Smooth muscle cell (in vitro differentiated cells): ENCODE data around the gene DIAPH3. TPM values are rescaled to one million over a fixed set of nuclear protein-coding genes. Genes with fewer than 3 reads are reported as not detected.

Experiments used
- DNase-seq: peaks from one replicate; lab custom pipeline; 2025; ENCODE audit not compliant: unreplicated experiment; lab: John Stamatoyannopoulos, UW
- H2AFZ ChIP-seq: fragments of 200-600 bp; sonication (generic); 2 replicates; pipeline ENCODE4 v1.6.0; 2016; ENCODE audit warnings: antibody characterized with exemption, low read depth, mild to moderate bottlenecking
- H3F3A ChIP-seq: fragments of 200-600 bp; sonication (generic); 2 replicates; pipeline ENCODE4 v1.6.0; 2017; ENCODE audit warnings: antibody characterized with exemption, low read depth
- H3K27ac ChIP-seq: fragments of 200-600 bp; sonication (generic); 2 replicates; pipeline ENCODE4 v1.5.1; 2016; ENCODE audit warnings: low read depth, mild to moderate bottlenecking
- H3K27me3 ChIP-seq: fragments of 200-600 bp; sonication (generic); 2 replicates; pipeline ENCODE4 v1.6.1; 2016; ENCODE audit warnings: low read depth, mild to moderate bottlenecking
- H3K36me3 ChIP-seq: fragments of 200-600 bp; sonication (generic); 2 replicates; pipeline ENCODE4 v1.5.1; 2016; ENCODE audit warnings: low read depth
- H3K4me1 ChIP-seq: fragments of 200-600 bp; sonication (generic); 2 replicates; pipeline ENCODE4 v1.5.1; 2016; ENCODE audit warnings: low read depth
- H3K4me2 ChIP-seq: fragments of 200-600 bp; sonication (generic); 2 replicates; pipeline ENCODE4 v1.6.0; 2016; ENCODE audit warnings: mild to moderate bottlenecking
- H3K4me3 ChIP-seq: fragments of 200-600 bp; sonication (generic); 2 replicates; pipeline ENCODE4 v1.5.1; 2016; ENCODE audit warnings: mild to moderate bottlenecking
- H3K79me2 ChIP-seq: fragments of 200-600 bp; sonication (generic); 2 replicates; pipeline ENCODE4 v1.6.0; 2016; ENCODE audit warnings: low read depth, mild to moderate bottlenecking
- H3K9ac ChIP-seq: fragments of 200-600 bp; sonication (generic); 2 replicates; pipeline ENCODE4 v1.6.0; 2016; ENCODE audit warnings: low read depth
- H3K9me3 ChIP-seq: fragments of 200-600 bp; sonication (generic); replicated peaks from 2 replicates; pipeline ENCODE4 v1.5.1; 2016; ENCODE audit warnings: low read depth
- H4K20me1 ChIP-seq: fragments of 200-600 bp; sonication (generic); 2 replicates; pipeline ENCODE4 v1.6.0; 2016; ENCODE audit warnings: low read depth
- WGBS: methylation state at CpG from one replicate; pipeline ENCODE4 v1.1.7; 2016; ENCODE audit warnings: low lambda C conversion rate; 5-methylcytosine and 5-hydroxymethylcytosine counted together
- polyA plus RNA-seq: library from polyadenylated mRNA; unstranded; fragments of >200 nt; fragmentation: Nextera tagmentation; extraction: Ambion mirVana; gene quantifications from 2 replicates; pipeline ENCODE4 v1.2.1, GENCODE V29; 2016
- total RNA-seq: library from RNA; depleted of rRNA; stranded (reverse); fragments of >200 nt; gene quantifications from 2 replicates; pipeline ENCODE4 v1.2.3, GENCODE V29; 2014
- TF ChIP-seq, protein P1 (sequence below): fragments of 200-600 bp; sonication (generic); IDR thresholded peaks from 2 replicates; pipeline ENCODE4 v1.5.1; 2017; ENCODE audit warnings: borderline replicate concordance, mild to moderate bottlenecking, antibody characterized with exemption; ENCODE audit not compliant: insufficient read depth, poor library complexity, severe bottlenecking

The DIAPH3 gene
- total and polyA plus RNA-seq, 2 experiments from 2014 or later: 6.8 to 9.5 TPM

DNA sequence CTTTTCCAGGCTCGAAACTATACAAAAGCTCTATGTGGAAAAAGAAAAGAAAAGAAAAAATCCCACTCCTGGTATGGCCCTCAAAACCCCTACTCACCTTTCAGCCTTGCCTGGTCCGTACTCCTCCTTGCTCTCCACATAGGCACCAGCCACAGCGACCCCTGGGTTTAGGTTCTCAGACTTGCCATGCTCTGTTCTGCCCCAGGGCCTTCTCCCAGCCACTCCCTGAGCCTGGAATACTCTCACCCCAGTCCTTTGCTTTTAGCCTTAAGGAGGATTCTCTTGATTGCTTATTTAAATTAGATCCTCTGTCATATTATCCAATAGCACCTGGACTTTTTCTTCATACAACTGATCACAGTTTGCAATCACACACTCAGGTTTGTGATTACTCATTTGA is 522.5 kb downstream of the DIAPH3 start:
- 71% methylated on average over 3 of the region's 3 CpGs for WGBS
- H3F3A ChIP-seq: no peaks in the 10 kb centered on the region
- no peaks in the 10 kb centered on the region for H3K9me3 ChIP-seq
- no peaks in the 10 kb centered on the region for H3K79me2 ChIP-seq
- no peaks in the 10 kb centered on the region for H3K36me3 ChIP-seq
- H3K4me1 ChIP-seq: no peaks in the 10 kb centered on the region
- no peak overlapping the region for H3K27ac ChIP-seq
- no peak overlapping the region for H3K4me3 ChIP-seq
- H3K27me3 ChIP-seq: no peaks in the 10 kb centered on the region
- DNase-seq: no peak
- no peak overlapping the region for H3K4me2 ChIP-seq
- no peaks in the 10 kb centered on the region for H4K20me1 ChIP-seq
- no peak overlapping the region for H3K9ac ChIP-seq
- TF ChIP-seq, protein P1, sequence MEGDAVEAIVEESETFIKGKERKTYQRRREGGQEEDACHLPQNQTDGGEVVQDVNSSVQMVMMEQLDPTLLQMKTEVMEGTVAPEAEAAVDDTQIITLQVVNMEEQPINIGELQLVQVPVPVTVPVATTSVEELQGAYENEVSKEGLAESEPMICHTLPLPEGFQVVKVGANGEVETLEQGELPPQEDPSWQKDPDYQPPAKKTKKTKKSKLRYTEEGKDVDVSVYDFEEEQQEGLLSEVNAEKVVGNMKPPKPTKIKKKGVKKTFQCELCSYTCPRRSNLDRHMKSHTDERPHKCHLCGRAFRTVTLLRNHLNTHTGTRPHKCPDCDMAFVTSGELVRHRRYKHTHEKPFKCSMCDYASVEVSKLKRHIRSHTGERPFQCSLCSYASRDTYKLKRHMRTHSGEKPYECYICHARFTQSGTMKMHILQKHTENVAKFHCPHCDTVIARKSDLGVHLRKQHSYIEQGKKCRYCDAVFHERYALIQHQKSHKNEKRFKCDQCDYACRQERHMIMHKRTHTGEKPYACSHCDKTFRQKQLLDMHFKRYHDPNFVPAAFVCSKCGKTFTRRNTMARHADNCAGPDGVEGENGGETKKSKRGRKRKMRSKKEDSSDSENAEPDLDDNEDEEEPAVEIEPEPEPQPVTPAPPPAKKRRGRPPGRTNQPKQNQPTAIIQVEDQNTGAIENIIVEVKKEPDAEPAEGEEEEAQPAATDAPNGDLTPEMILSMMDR: no peak
- H2AFZ ChIP-seq: no peak overlapping the region

DNA sequence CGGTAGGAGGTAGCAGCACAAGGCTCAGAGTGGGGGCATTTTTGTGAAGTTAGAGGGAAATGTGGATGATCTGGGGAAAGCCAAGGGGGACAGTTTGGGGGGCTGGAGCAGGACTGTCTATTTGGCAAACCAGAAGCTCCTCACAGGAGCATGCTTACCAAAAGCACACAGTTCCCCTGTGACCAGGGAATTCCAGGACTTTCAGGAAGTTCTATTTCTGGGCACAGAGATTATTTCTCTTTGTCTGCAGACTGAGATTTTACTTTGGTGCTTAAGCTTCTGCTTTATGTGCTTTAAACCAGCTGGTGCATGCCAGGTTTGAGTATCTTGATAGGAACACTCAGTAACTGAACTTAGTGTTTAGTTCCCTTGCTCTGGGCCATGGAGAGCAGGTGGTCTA is 525.3 kb downstream of the DIAPH3 start:
- TF ChIP-seq, protein P1: no peak
- 95% methylated on average over 1 of the region's 1 CpG for WGBS
- Histone ChIP-seq H3F3A (no peaks in the 10 kb centered on the region), H3K36me3 (no peaks in the 10 kb centered on the region), H4K20me1 (no peaks in the 10 kb centered on the region), H2AFZ (no peak overlapping the region), H3K4me3 (no peak overlapping the region), H3K9me3 (no peaks in the 10 kb centered on the region), H3K79me2 (no peaks in the 10 kb centered on the region), H3K4me2 (no peak overlapping the region), H3K27me3 (no peaks in the 10 kb centered on the region), H3K9ac (no peak overlapping the region), H3K27ac (no peak overlapping the region), H3K4me1 (no peaks in the 10 kb centered on the region)
- no peak for DNase-seq

DNA sequence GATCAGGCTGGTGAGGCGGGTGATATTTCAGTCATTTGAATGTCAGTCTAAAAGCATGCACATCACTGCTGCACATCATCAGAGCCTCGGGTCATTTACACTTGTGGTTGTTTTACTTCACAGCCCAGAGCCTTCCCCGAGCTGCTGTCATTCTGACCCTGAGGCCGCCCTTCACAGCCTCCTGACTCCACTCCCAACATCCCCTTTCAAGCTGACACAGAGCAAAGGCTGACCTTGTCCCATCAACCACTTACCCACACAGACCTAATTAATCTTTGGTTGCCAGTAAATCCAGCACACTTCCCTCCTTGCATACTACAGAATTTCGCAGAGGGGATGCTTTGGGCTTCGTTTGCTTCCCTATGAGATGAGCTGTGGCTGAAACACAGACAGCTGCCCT is 528.1 kb downstream of the DIAPH3 start:
- no peaks in the 10 kb centered on the region for H3K27me3 ChIP-seq
- no peak overlapping the region for H3K27ac ChIP-seq
- TF ChIP-seq, protein P1: no peak
- no peaks in the 10 kb centered on the region for H3F3A ChIP-seq
- H3K36me3 ChIP-seq: no peaks in the 10 kb centered on the region
- no peaks in the 10 kb centered on the region for H3K9me3 ChIP-seq
- no peak overlapping the region for H2AFZ ChIP-seq
- DNase-seq: no peak
- H3K79me2 ChIP-seq: no peaks in the 10 kb centered on the region
- no peak overlapping the region for H3K9ac ChIP-seq
- peaks cover 5% of the 10 kb centered on the region for H3K4me1 ChIP-seq
- H3K4me3 ChIP-seq: no peak overlapping the region
- H4K20me1 ChIP-seq: no peaks in the 10 kb centered on the region
- H3K4me2 ChIP-seq: no peak overlapping the region
- WGBS: 65% methylated on average over 6 of the region's 6 CpGs

DNA sequence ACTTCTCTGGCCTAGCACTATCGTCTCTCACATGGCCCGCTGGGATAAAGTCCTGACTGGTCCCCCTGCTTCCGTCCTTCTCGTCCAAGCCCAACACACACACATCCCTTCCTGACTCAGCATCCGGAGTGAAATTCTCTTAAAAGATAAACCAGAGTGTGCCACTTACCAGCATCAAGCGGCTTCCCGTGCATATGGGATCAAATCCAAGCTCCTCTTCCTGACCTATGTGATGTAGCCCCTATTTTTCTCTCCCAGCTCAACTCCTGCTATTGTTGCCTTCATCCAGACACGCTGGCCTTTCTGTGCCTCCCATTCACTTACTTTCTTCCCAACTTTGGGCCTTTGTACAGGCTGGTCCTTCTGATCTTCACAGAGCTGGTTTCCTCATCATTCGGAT is 530.4 kb downstream of the DIAPH3 start:
- Histone ChIP-seq H2AFZ (no peak overlapping the region), H3K9me3 (no peaks in the 10 kb centered on the region), H4K20me1 (no peaks in the 10 kb centered on the region), H3K79me2 (no peaks in the 10 kb centered on the region), H3K9ac (no peak overlapping the region), H3F3A (no peaks in the 10 kb centered on the region), H3K36me3 (no peaks in the 10 kb centered on the region), H3K27me3 (no peaks in the 10 kb centered on the region), H3K27ac (no peak overlapping the region), H3K4me2 (no peak overlapping the region), H3K4me1 (peaks cover 5% of the 10 kb centered on the region), H3K4me3 (no peak overlapping the region)
- TF ChIP-seq, protein P1: no peak
- WGBS: 79% methylated on average over 9 of the region's 9 CpGs
- no peak for DNase-seq
